HEK293T (cell line): ENCODE results near the gene ZBTB44.

Experiments used
- BHLHE40 ChIP-seq: fragments of 450-650 bp; IDR thresholded peaks from 2 replicates; pipeline ENCODE4 v1.6.1; 2016; ENCODE audit warnings: mild to moderate bottlenecking, moderate library complexity, borderline replicate concordance
- CTBP1 ChIP-seq: fragments of 450-650 bp; IDR thresholded peaks from 2 replicates; pipeline ENCODE4 v1.6.1; 2016; ENCODE audit warnings: borderline replicate concordance
- FOXA1 ChIP-seq: fragments of 450-650 bp; IDR thresholded peaks from 2 replicates; pipeline ENCODE4 v1.6.1; 2016; ENCODE audit warnings: mild to moderate bottlenecking
- FOXM1 ChIP-seq: fragments of 450-650 bp; IDR thresholded peaks from 2 replicates; pipeline ENCODE4 v1.6.1; 2017; ENCODE audit warnings: mild to moderate bottlenecking, borderline replicate concordance
- PKNOX1 ChIP-seq: fragments of 450-650 bp; IDR thresholded peaks from 2 replicates; pipeline ENCODE4 v1.6.1; 2016
- SP1 ChIP-seq: fragments of 450-650 bp; IDR thresholded peaks from 2 replicates; pipeline ENCODE4 v1.6.1; 2017
- SUZ12 ChIP-seq: fragments of 450-650 bp; IDR thresholded peaks from 2 replicates; pipeline ENCODE4 v1.6.1; 2016; ENCODE audit warnings: mild to moderate bottlenecking
- TARDBP ChIP-seq: fragments of 450-650 bp; IDR thresholded peaks from 2 replicates; pipeline ENCODE4 v1.6.1; 2016

- TF ChIP-seq FOXA1 (no peak), CTBP1 (no peak), FOXM1 (no peak), BHLHE40 (no peak), PKNOX1 (no peak), TARDBP (no peak), SP1 (no peak), SUZ12 (no peak)
Observed at GRCh38 chr11:130318031-130318673, 3.4 kb upstream of the ZBTB44 start.
